ENCODE results near the gene TULP4. TPM values are rescaled to one million over a fixed set of nuclear protein-coding genes. Genes with fewer than 3 reads are reported as not detected.

Gene TULP4
- 14.2 TPM for polyA plus RNA-seq (2013, experiment 1 of 2)
- 13.1 TPM for polyA plus RNA-seq (2013, experiment 2 of 2)

- H3K9ac ChIP-seq (ENCODE audit: low read length), result no peak within 1 kb of the TSS
- H2BK15ac ChIP-seq (replicated peaks; ENCODE audit: low read depth), result no peak within 1 kb of the TSS
- no peak within 1 kb of the TSS for H4K5ac ChIP-seq (ENCODE audit: low read length)
- no peak within 1 kb of the TSS for H2BK5ac ChIP-seq (ENCODE audit: low read length)
- no peak within 1 kb of the TSS for H3K27ac ChIP-seq (ENCODE audit: low read depth, low read length)
- H3K4me1 ChIP-seq (ENCODE audit: control insufficient read depth, low read depth, low read length), result no peaks in the 10 kb centered on the region
- no CpG with 5 or more reads among the region's 6 CpGs for WGBS (ENCODE audit: extremely low coverage, insufficient coverage, low lambda C conversion rate)
- no peak within 1 kb of the TSS for H3K4ac ChIP-seq (ENCODE audit: low read depth, low read length)
- no peak within 1 kb of the TSS for H3K23ac ChIP-seq (ENCODE audit: low read length)
- peaks cover 4% of the 10 kb centered on the region for H3K79me1 ChIP-seq (ENCODE audit: low read length)
- H4K8ac ChIP-seq (ENCODE audit: low read depth, low read length), result no peak within 1 kb of the TSS
- no peak within 1 kb of the TSS for H2BK120ac ChIP-seq (ENCODE audit: low read depth, low read length)
- no peak within 1 kb of the TSS for H3K56ac ChIP-seq (ENCODE audit: low read length)
- no peak within 1 kb of the TSS for H2AK5ac ChIP-seq (ENCODE audit: low read length)
- H3K79me2 ChIP-seq (ENCODE audit: control insufficient read depth, insufficient read depth, low read length), result peaks cover 3% of the 10 kb centered on the region
- H3K18ac ChIP-seq (ENCODE audit: low read length), result no peak within 1 kb of the TSS
- DNase-seq, result no peak
- no peaks in the 10 kb centered on the region for H3K36me3 ChIP-seq (ENCODE audit: control insufficient read depth, insufficient read depth, low read length)
- no peak within 1 kb of the TSS for H3K4me2 ChIP-seq (ENCODE audit: low read length)
- H3K27me3 ChIP-seq (ENCODE audit: insufficient read depth, low read length, poor library complexity), result no peaks in the 10 kb centered on the region
- no peak within 1 kb of the TSS for H3K4me3 ChIP-seq (ENCODE audit: low read length)
Observed at GRCh38 chr6:158312165-158312564, at the start of gene TULP4. Gene TULP4 (plus strand): TSS chr6:158312465. CDS start chr6:158314017, 1,552 bp downstream.

GRCh38 chr6:158262755-158263154, 49.5 kb upstream of the TULP4 start:
- Histone ChIP-seq H3K9ac (ENCODE audit: low read length) (no peak overlapping the region), H3K36me3 (ENCODE audit: control insufficient read depth, insufficient read depth, low read length) (no peaks in the 10 kb centered on the region), H3K4me2 (ENCODE audit: low read length) (no peak overlapping the region), H3K4me1 (ENCODE audit: control insufficient read depth, low read depth, low read length) (no peaks in the 10 kb centered on the region), H3K18ac (ENCODE audit: low read length) (no peak overlapping the region), H4K5ac (ENCODE audit: low read length) (no peak overlapping the region), H4K8ac (ENCODE audit: low read depth, low read length) (no peak overlapping the region), H2BK15ac (replicated peaks; ENCODE audit: low read depth) (no peak overlapping the region), H3K4me3 (ENCODE audit: low read length) (no peak overlapping the region), H2BK120ac (ENCODE audit: low read depth, low read length) (no peak overlapping the region), H2AK5ac (ENCODE audit: low read length) (no peak overlapping the region), H2BK5ac (ENCODE audit: low read length) (no peak overlapping the region), H3K27me3 (ENCODE audit: insufficient read depth, low read length, poor library complexity) (no peaks in the 10 kb centered on the region), H3K56ac (ENCODE audit: low read length) (no peak overlapping the region), H3K79me2 (ENCODE audit: control insufficient read depth, insufficient read depth, low read length) (peaks cover 7% of the 10 kb centered on the region), H3K79me1 (ENCODE audit: low read length) (peaks cover 9% of the 10 kb centered on the region), H3K23ac (ENCODE audit: low read length) (no peak overlapping the region), H3K27ac (ENCODE audit: low read depth, low read length) (no peak overlapping the region), H3K4ac (ENCODE audit: low read depth, low read length) (no peak overlapping the region)
- DNase-seq, result no peak
- no CpG with 5 or more reads among the region's 5 CpGs for WGBS (ENCODE audit: extremely low coverage, insufficient coverage, low lambda C conversion rate)

- Histone ChIP-seq H2BK5ac (ENCODE audit: low read length) (no peak overlapping the region), H2BK120ac (ENCODE audit: low read depth, low read length) (no peak overlapping the region), H2BK15ac (replicated peaks; ENCODE audit: low read depth) (no peak overlapping the region), H3K36me3 (ENCODE audit: control insufficient read depth, insufficient read depth, low read length) (no peaks in the 10 kb centered on the region), H3K23ac (ENCODE audit: low read length) (no peak overlapping the region), H4K8ac (ENCODE audit: low read depth, low read length) (no peak overlapping the region), H3K27me3 (ENCODE audit: insufficient read depth, low read length, poor library complexity) (no peaks in the 10 kb centered on the region), H3K79me1 (ENCODE audit: low read length) (peaks cover 9% of the 10 kb centered on the region), H3K4me2 (ENCODE audit: low read length) (no peak overlapping the region), H3K56ac (ENCODE audit: low read length) (no peak overlapping the region), H3K4me3 (ENCODE audit: low read length) (no peak overlapping the region), H3K4ac (ENCODE audit: low read depth, low read length) (no peak overlapping the region), H4K5ac (ENCODE audit: low read length) (no peak overlapping the region), H3K18ac (ENCODE audit: low read length) (no peak overlapping the region), H3K79me2 (ENCODE audit: control insufficient read depth, insufficient read depth, low read length) (peaks cover 7% of the 10 kb centered on the region), H3K27ac (ENCODE audit: low read depth, low read length) (no peak overlapping the region), H2AK5ac (ENCODE audit: low read length) (no peak overlapping the region), H3K9ac (ENCODE audit: low read length) (no peak overlapping the region), H3K4me1 (ENCODE audit: control insufficient read depth, low read depth, low read length) (no peaks in the 10 kb centered on the region)
- DNase-seq, result no peak
- WGBS (ENCODE audit: extremely low coverage, insufficient coverage, low lambda C conversion rate), result no CpG with 5 or more reads among the region's 10 CpGs
Observed at GRCh38 chr6:158264180-158264579, 48.1 kb upstream of the TULP4 start.

GRCh38 chr6:158266131-158266530, 46.1 kb upstream of the TULP4 start:
- Histone ChIP-seq H3K36me3 (ENCODE audit: control insufficient read depth, insufficient read depth, low read length) (no peaks in the 10 kb centered on the region), H2AK5ac (ENCODE audit: low read length) (no peak overlapping the region), H2BK5ac (ENCODE audit: low read length) (no peak overlapping the region), H3K56ac (ENCODE audit: low read length) (no peak overlapping the region), H4K5ac (ENCODE audit: low read length) (no peak overlapping the region), H3K4me3 (ENCODE audit: low read length) (no peak overlapping the region), H2BK15ac (replicated peaks; ENCODE audit: low read depth) (no peak overlapping the region), H3K23ac (ENCODE audit: low read length) (no peak overlapping the region), H3K4me2 (ENCODE audit: low read length) (no peak overlapping the region), H3K27me3 (ENCODE audit: insufficient read depth, low read length, poor library complexity) (no peaks in the 10 kb centered on the region), H3K79me1 (ENCODE audit: low read length) (peaks cover 7% of the 10 kb centered on the region), H2BK120ac (ENCODE audit: low read depth, low read length) (no peak overlapping the region), H3K27ac (ENCODE audit: low read depth, low read length) (no peak overlapping the region), H3K9ac (ENCODE audit: low read length) (no peak overlapping the region), H3K79me2 (ENCODE audit: control insufficient read depth, insufficient read depth, low read length) (peaks cover 4% of the 10 kb centered on the region), H3K4ac (ENCODE audit: low read depth, low read length) (no peak overlapping the region), H4K8ac (ENCODE audit: low read depth, low read length) (no peak overlapping the region), H3K4me1 (ENCODE audit: control insufficient read depth, low read depth, low read length) (no peaks in the 10 kb centered on the region), H3K18ac (ENCODE audit: low read length) (no peak overlapping the region)
- no CpG with 5 or more reads among the region's 9 CpGs for WGBS (ENCODE audit: extremely low coverage, insufficient coverage, low lambda C conversion rate)
- DNase-seq, result no peak

- peaks cover 2% of the 10 kb centered on the region for H3K79me2 ChIP-seq (ENCODE audit: control insufficient read depth, insufficient read depth, low read length)
- H3K36me3 ChIP-seq (ENCODE audit: control insufficient read depth, insufficient read depth, low read length), result no peaks in the 10 kb centered on the region
- no peaks in the 10 kb centered on the region for H3K27me3 ChIP-seq (ENCODE audit: insufficient read depth, low read length, poor library complexity)
- WGBS (ENCODE audit: extremely low coverage, insufficient coverage, low lambda C conversion rate), result no CpG with 5 or more reads among the region's 2 CpGs
- H3K9ac ChIP-seq (ENCODE audit: low read length), result no peak overlapping the region
- H3K4me2 ChIP-seq (ENCODE audit: low read length), result no peak overlapping the region
- H3K4me3 ChIP-seq (ENCODE audit: low read length), result no peak overlapping the region
- peaks cover 10% of the 10 kb centered on the region for H3K79me1 ChIP-seq (ENCODE audit: low read length)
- no peak overlapping the region for H3K4ac ChIP-seq (ENCODE audit: low read depth, low read length)
- H3K23ac ChIP-seq (ENCODE audit: low read length), result no peak overlapping the region
- H3K27ac ChIP-seq (ENCODE audit: low read depth, low read length), result no peak overlapping the region
- H2BK5ac ChIP-seq (ENCODE audit: low read length), result no peak overlapping the region
- H2AK5ac ChIP-seq (ENCODE audit: low read length), result no peak overlapping the region
- H2BK15ac ChIP-seq (replicated peaks; ENCODE audit: low read depth), result no peak overlapping the region
- no peak overlapping the region for H4K8ac ChIP-seq (ENCODE audit: low read depth, low read length)
- H4K5ac ChIP-seq (ENCODE audit: low read length), result no peak overlapping the region
- no peaks in the 10 kb centered on the region for H3K4me1 ChIP-seq (ENCODE audit: control insufficient read depth, low read depth, low read length)
- H3K18ac ChIP-seq (ENCODE audit: low read length), result no peak overlapping the region
- H3K56ac ChIP-seq (ENCODE audit: low read length), result no peak overlapping the region
- DNase-seq, result no peak
- H2BK120ac ChIP-seq (ENCODE audit: low read depth, low read length), result no peak overlapping the region
Observed at GRCh38 chr6:158268361-158269147, 43.7 kb upstream of the TULP4 start.

- H3K4me2 ChIP-seq (ENCODE audit: low read length), result no peak overlapping the region
- H2BK120ac ChIP-seq (ENCODE audit: low read depth, low read length), result no peak overlapping the region
- H3K79me1 ChIP-seq (ENCODE audit: low read length), result peaks cover 10% of the 10 kb centered on the region
- no peak overlapping the region for H4K5ac ChIP-seq (ENCODE audit: low read length)
- no peaks in the 10 kb centered on the region for H3K36me3 ChIP-seq (ENCODE audit: control insufficient read depth, insufficient read depth, low read length)
- H3K4me3 ChIP-seq (ENCODE audit: low read length), result no peak overlapping the region
- no CpG with 5 or more reads among the region's 3 CpGs for WGBS (ENCODE audit: extremely low coverage, insufficient coverage, low lambda C conversion rate)
- no peaks in the 10 kb centered on the region for H3K27me3 ChIP-seq (ENCODE audit: insufficient read depth, low read length, poor library complexity)
- no peak overlapping the region for H3K56ac ChIP-seq (ENCODE audit: low read length)
- H3K18ac ChIP-seq (ENCODE audit: low read length), result no peak overlapping the region
- no peak overlapping the region for H3K27ac ChIP-seq (ENCODE audit: low read depth, low read length)
- H3K4me1 ChIP-seq (ENCODE audit: control insufficient read depth, low read depth, low read length), result no peaks in the 10 kb centered on the region
- no peak overlapping the region for H2AK5ac ChIP-seq (ENCODE audit: low read length)
- no peak overlapping the region for H3K9ac ChIP-seq (ENCODE audit: low read length)
- H3K23ac ChIP-seq (ENCODE audit: low read length), result no peak overlapping the region
- no peak overlapping the region for H4K8ac ChIP-seq (ENCODE audit: low read depth, low read length)
- H3K4ac ChIP-seq (ENCODE audit: low read depth, low read length), result no peak overlapping the region
- H2BK5ac ChIP-seq (ENCODE audit: low read length), result no peak overlapping the region
- peaks cover 2% of the 10 kb centered on the region for H3K79me2 ChIP-seq (ENCODE audit: control insufficient read depth, insufficient read depth, low read length)
- DNase-seq, result no peak
- no peak overlapping the region for H2BK15ac ChIP-seq (replicated peaks; ENCODE audit: low read depth)
Observed at GRCh38 chr6:158269657-158270056, 42.6 kb upstream of the TULP4 start.
